ENCODE data around the gene LSP1. TPM values are rescaled to one million over a fixed set of nuclear protein-coding genes. Genes with fewer than 3 reads are reported as not detected.
A peak's percentile ranks its signal among the peaks of the same experiment; 100 is the strongest.

Gene LSP1
- total and polyA plus RNA-seq, 7 donors, result 8.7 to 80.2 (median 32.7) TPM

- peaks cover 0 to 6% (median 0%) of the 10 kb centered on the region in 4 donors for H3K36me3 ChIP-seq
- 45 to 58% methylated on average over 9 of the region's 9 CpGs for WGBS, 2 donors
- intact Hi-C loops (cut with DNase I), result no loop called here
- H3K27ac ChIP-seq, result no peak overlapping the region
- DNase-seq, result peak; percentile 63
- no peak overlapping the region for H3K4me3 ChIP-seq
- no peaks in the 10 kb centered on the region for H3K4me1 ChIP-seq
- H3K9me3 ChIP-seq, result no peaks in the 10 kb centered on the region
- TF ChIP-seq EP300 (IDR thresholded peaks at IDR 0.05), result no peak
- no peak for TF ChIP-seq POLR2AphosphoS5 (IDR thresholded peaks at IDR 0.05)
- no peak for TF ChIP-seq POLR2A (IDR thresholded peaks at IDR 0.05)
- no peaks in the 10 kb centered on the region for H3K27me3 ChIP-seq
Measured at GRCh38 chr11:1888347-1888753, 35.5 kb downstream of the LSP1 start.

- no peak for DNase-seq
- Histone ChIP-seq H3K4me3 (no peak overlapping the region), H3K27ac (no peak overlapping the region), H3K9me3 (no peaks in the 10 kb centered on the region), H3K4me1 (no peaks in the 10 kb centered on the region), H3K36me3 (peaks cover 0 to 6% (median 0%) of the 10 kb centered on the region in 4 donors), H3K27me3 (no peaks in the 10 kb centered on the region)
- intact Hi-C loops (cut with DNase I), result no loop called here
- WGBS, 2 donors, result 73 to 85% methylated on average over 6 of the region's 6 CpGs
- TF ChIP-seq POLR2AphosphoS5 (IDR thresholded peaks at IDR 0.05), result no peak
- no peak for TF ChIP-seq POLR2A (IDR thresholded peaks at IDR 0.05)
- TF ChIP-seq CTCF (IDR thresholded peaks at IDR 0.05), result no peak
- TF ChIP-seq EP300 (IDR thresholded peaks at IDR 0.05), result no peak
Measured at GRCh38 chr11:1888811-1889210, 35.9 kb downstream of the LSP1 start.

- Histone ChIP-seq H3K27me3 (no peaks in the 10 kb centered on the region), H3K4me3 (no peak overlapping the region), H3K9me3 (no peaks in the 10 kb centered on the region), H3K4me1 (no peaks in the 10 kb centered on the region), H3K27ac (no peak overlapping the region), H3K36me3 (peaks cover 0 to 5% (median 0%) of the 10 kb centered on the region in 4 donors)
- intact Hi-C loops (cut with DNase I), result no loop called here
- DNase-seq, result no peak
- 57 to 71% methylated on average over 34 of the region's 34 CpGs for WGBS, 2 donors
- TF ChIP-seq CTCF (IDR thresholded peaks at IDR 0.05) (no peak), EP300 (IDR thresholded peaks at IDR 0.05) (no peak), POLR2A (IDR thresholded peaks at IDR 0.05) (no peak), POLR2AphosphoS5 (IDR thresholded peaks at IDR 0.05) (no peak)
Measured at GRCh38 chr11:1889224-1889930, 36.5 kb downstream of the LSP1 start.

GRCh38 chr11:1889941-1890855, 37.3 kb downstream of the LSP1 start:
- no peaks in the 10 kb centered on the region for H3K27me3 ChIP-seq
- no peaks in the 10 kb centered on the region for H3K9me3 ChIP-seq
- WGBS, 2 donors, result 65 to 75% methylated on average over 33 of the region's 33 CpGs
- intact Hi-C loops (cut with DNase I), result no loop called here
- no peak overlapping the region for H3K4me3 ChIP-seq
- no peak for TF ChIP-seq POLR2AphosphoS5 (IDR thresholded peaks at IDR 0.05)
- no peak for TF ChIP-seq CTCF (IDR thresholded peaks at IDR 0.05)
- no peak for TF ChIP-seq EP300 (IDR thresholded peaks at IDR 0.05)
- no peak for TF ChIP-seq POLR2A (IDR thresholded peaks at IDR 0.05)
- H3K4me1 ChIP-seq, result no peaks in the 10 kb centered on the region
- no peak overlapping the region for H3K27ac ChIP-seq
- no peaks in the 10 kb centered on the region for H3K36me3 ChIP-seq
- DNase-seq, result no peak

All from sigmoid colon (tissue), 7 donors.